Hepatocyte (in vitro differentiated cells): ENCODE measurements around the gene BTN1A1. TPM values are rescaled to one million over a fixed set of nuclear protein-coding genes. Genes with fewer than 3 reads are reported as not detected.
A peak's percentile ranks its signal among the peaks of the same experiment; 100 is the strongest.

Experiments used
- DNase-seq: peaks from one replicate; pipeline ENCODE4 v3.0.0-alpha.2; 2016; ENCODE audit warnings: low spot score
- H2AFZ ChIP-seq: fragments of 200-600 bp; sonication (generic); 2 replicates; pipeline ENCODE4 v1.6.0; 2016; ENCODE audit warnings: antibody characterized with exemption, mild to moderate bottlenecking
- H3K27ac ChIP-seq: fragments of 200-600 bp; sonication (generic); 2 replicates; pipeline ENCODE4 v1.5.1; 2016; ENCODE audit warnings: mild to moderate bottlenecking
- H3K27me3 ChIP-seq: fragments of 200-600 bp; sonication (generic); 2 replicates; pipeline ENCODE4 v1.6.1; 2016
- H3K36me3 ChIP-seq: fragments of 200-600 bp; sonication (generic); replicated peaks from 2 replicates; pipeline ENCODE4 v1.5.1; 2016; ENCODE audit warnings: low read depth; ENCODE audit not compliant: insufficient read depth
- H3K4me1 ChIP-seq: fragments of 200-600 bp; sonication (generic); 2 replicates; pipeline ENCODE4 v1.5.1; 2016; ENCODE audit warnings: mild to moderate bottlenecking, moderate library complexity; ENCODE audit not compliant: insufficient read depth
- H3K4me2 ChIP-seq: fragments of 200-600 bp; sonication (generic); 2 replicates; pipeline ENCODE4 v1.6.0; 2016
- H3K4me3 ChIP-seq: fragments of 200-600 bp; sonication (generic); 2 replicates; pipeline ENCODE4 v1.5.1; 2016; ENCODE audit warnings: mild to moderate bottlenecking
- H3K79me2 ChIP-seq: fragments of 200-600 bp; sonication (generic); 2 replicates; pipeline ENCODE4 v1.6.0; 2017; ENCODE audit warnings: mild to moderate bottlenecking
- H3K9me2 ChIP-seq: fragments of 200-600 bp; sonication (generic); replicated peaks from 2 replicates; pipeline ENCODE4 v1.6.0; 2017; ENCODE audit warnings: mild to moderate bottlenecking; ENCODE audit not compliant: insufficient read depth
- H3K9me3 ChIP-seq: fragments of 200-600 bp; sonication (generic); 2 replicates; pipeline ENCODE4 v1.5.1; 2016; ENCODE audit warnings: low read depth, mild to moderate bottlenecking
- H4K20me1 ChIP-seq: fragments of 200-600 bp; sonication (generic); 2 replicates; pipeline ENCODE4 v1.6.0; 2016; ENCODE audit warnings: mild to moderate bottlenecking; ENCODE audit not compliant: insufficient read depth, poor library complexity, severe bottlenecking
- EZH2 ChIP-seq: fragments of 200-600 bp; sonication (generic); IDR thresholded peaks from 2 replicates; pipeline ENCODE4 v1.6.1; 2016; ENCODE audit warnings: antibody characterized with exemption, mild to moderate bottlenecking, borderline replicate concordance
- EZH2phosphoT487 ChIP-seq: fragments of 200-600 bp; sonication (generic); IDR thresholded peaks from one replicate; pipeline ENCODE4 v1.6.1; 2018; ENCODE audit warnings: antibody characterized with exemption, mild to moderate bottlenecking, low read depth, moderate library complexity; ENCODE audit not compliant: unreplicated experiment, severe bottlenecking
- WGBS: methylation state at CpG from one replicate; pipeline ENCODE4 v1.1.6; 2016; ENCODE audit warnings: low lambda C conversion rate; ENCODE audit errors: missing lambda C conversion rate; 5-methylcytosine and 5-hydroxymethylcytosine counted together
- polyA plus RNA-seq: library from polyadenylated mRNA; unstranded; fragments of >200 nt; fragmentation: Nextera tagmentation; extraction: Ambion mirVana; gene quantifications from 2 replicates; pipeline ENCODE4 v1.2.1, GENCODE V29; 2016
- total RNA-seq: library from RNA; depleted of rRNA; stranded (reverse); fragments of >200 nt; gene quantifications from 2 replicates; pipeline ENCODE4 v1.2.3, GENCODE V29; 2014
- TF ChIP-seq, protein P1 (sequence below): fragments of 200-600 bp; sonication (generic); IDR thresholded peaks from 2 replicates; pipeline ENCODE4 v1.5.1; 2016; ENCODE audit warnings: antibody characterized with exemption, mild to moderate bottlenecking; ENCODE audit not compliant: poor library complexity

BTN1A1 gene
- total and polyA plus RNA-seq, 2 experiments from 2014 or later: 0.59 to 0.60 TPM

DNA sequence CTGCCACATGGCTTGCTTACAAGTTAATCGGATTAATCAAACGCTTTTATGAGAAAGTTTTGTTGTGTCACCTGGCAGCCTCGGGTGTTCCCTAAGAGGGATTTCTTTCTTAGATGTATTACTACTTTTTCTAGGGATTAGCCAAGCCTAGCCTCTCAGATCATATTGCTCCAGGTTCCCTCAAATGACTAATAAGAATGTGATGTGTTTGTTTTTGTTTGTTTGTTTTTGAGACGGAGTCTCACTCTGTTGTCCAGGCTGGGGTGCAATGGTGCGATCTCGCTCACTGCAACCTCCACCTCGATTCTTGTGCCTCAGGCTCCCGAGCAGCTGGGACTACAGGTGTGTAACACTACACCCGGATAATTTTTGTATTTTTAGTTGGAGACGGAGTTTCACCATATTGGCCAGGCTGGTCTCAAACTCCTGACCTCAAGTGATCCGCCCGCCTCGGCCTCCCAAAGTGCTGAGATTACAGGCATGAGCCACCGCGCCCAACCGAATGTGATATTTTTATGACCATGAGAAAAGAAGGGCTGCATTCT is 39.0 kb downstream of the BTN1A1 start:
- H3K4me2 ChIP-seq: peak overlapping the region; percentile 75
- 65% methylated on average over 16 of the region's 16 CpGs for WGBS
- H3K4me1 ChIP-seq: peaks cover 12% of the 10 kb centered on the region
- no peaks in the 10 kb centered on the region for H3K36me3 ChIP-seq
- H2AFZ ChIP-seq: peak overlapping the region; percentile 63
- H3K27ac ChIP-seq: peak overlapping the region; percentile 97
- peak overlapping the region; percentile 43 for H3K4me3 ChIP-seq
- no peaks in the 10 kb centered on the region for H3K9me2 ChIP-seq
- no peaks in the 10 kb centered on the region for H3K9me3 ChIP-seq
- TF ChIP-seq EZH2phosphoT487 (no peak), EZH2 (no peak)
- TF ChIP-seq, protein P1, sequence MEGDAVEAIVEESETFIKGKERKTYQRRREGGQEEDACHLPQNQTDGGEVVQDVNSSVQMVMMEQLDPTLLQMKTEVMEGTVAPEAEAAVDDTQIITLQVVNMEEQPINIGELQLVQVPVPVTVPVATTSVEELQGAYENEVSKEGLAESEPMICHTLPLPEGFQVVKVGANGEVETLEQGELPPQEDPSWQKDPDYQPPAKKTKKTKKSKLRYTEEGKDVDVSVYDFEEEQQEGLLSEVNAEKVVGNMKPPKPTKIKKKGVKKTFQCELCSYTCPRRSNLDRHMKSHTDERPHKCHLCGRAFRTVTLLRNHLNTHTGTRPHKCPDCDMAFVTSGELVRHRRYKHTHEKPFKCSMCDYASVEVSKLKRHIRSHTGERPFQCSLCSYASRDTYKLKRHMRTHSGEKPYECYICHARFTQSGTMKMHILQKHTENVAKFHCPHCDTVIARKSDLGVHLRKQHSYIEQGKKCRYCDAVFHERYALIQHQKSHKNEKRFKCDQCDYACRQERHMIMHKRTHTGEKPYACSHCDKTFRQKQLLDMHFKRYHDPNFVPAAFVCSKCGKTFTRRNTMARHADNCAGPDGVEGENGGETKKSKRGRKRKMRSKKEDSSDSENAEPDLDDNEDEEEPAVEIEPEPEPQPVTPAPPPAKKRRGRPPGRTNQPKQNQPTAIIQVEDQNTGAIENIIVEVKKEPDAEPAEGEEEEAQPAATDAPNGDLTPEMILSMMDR: no peak
- no peak for DNase-seq
- H4K20me1 ChIP-seq: no peaks in the 10 kb centered on the region
- no peaks in the 10 kb centered on the region for H3K27me3 ChIP-seq
- H3K79me2 ChIP-seq: peaks cover 40% of the 10 kb centered on the region

- H3K4me1 ChIP-seq: peaks cover 6% of the 10 kb centered on the region
- TF ChIP-seq EZH2 (no peak), EZH2phosphoT487 (no peak)
- TF ChIP-seq, protein P1: no peak
- no peak overlapping the region for H3K4me3 ChIP-seq
- no peak overlapping the region for H2AFZ ChIP-seq
- 91% methylated on average over 1 of the region's 1 CpG for WGBS
- no peaks in the 10 kb centered on the region for H3K36me3 ChIP-seq
- H3K27ac ChIP-seq: no peak overlapping the region
- H3K9me2 ChIP-seq: no peaks in the 10 kb centered on the region
- no peaks in the 10 kb centered on the region for H3K27me3 ChIP-seq
- DNase-seq: no peak
- no peaks in the 10 kb centered on the region for H4K20me1 ChIP-seq
- H3K9me3 ChIP-seq: no peaks in the 10 kb centered on the region
- H3K79me2 ChIP-seq: peaks cover 40% of the 10 kb centered on the region
- H3K4me2 ChIP-seq: no peak overlapping the region
These were observed 41.5 kb downstream of the BTN1A1 start for GRCh38 chr6:26541579-26541978.

DNA sequence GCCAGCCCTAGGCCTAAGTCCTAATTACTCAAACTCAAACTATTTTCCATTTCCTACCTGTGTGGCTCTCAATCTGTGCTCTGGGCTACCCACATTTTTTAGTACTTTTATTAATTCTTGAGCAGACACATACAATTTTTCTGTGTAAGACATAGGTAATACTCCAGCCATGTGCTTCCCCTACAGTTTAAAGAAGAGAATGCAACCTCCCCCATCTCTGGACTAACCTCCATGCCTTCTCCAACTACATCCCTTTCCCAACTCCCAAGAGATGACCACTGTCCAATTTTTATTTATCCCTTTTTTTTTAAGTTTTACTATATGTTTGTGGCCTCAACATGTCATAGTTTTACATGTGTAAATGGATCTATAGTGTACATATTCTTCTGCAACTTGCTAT is 43.9 kb downstream of the BTN1A1 start:
- Histone ChIP-seq H3K27me3 (no peaks in the 10 kb centered on the region), H3K9me3 (no peaks in the 10 kb centered on the region), H3K4me2 (no peak overlapping the region), H4K20me1 (no peaks in the 10 kb centered on the region), H3K36me3 (no peaks in the 10 kb centered on the region), H3K79me2 (peaks cover 36% of the 10 kb centered on the region), H2AFZ (no peak overlapping the region), H3K27ac (no peak overlapping the region), H3K4me3 (no peak overlapping the region), H3K9me2 (no peaks in the 10 kb centered on the region), H3K4me1 (peaks cover 4% of the 10 kb centered on the region)
- no peak for DNase-seq
- no peak for TF ChIP-seq EZH2
- TF ChIP-seq EZH2phosphoT487: no peak
- TF ChIP-seq, protein P1: peak; percentile 31

- DNase-seq: no peak
- Histone ChIP-seq H4K20me1 (no peaks in the 10 kb centered on the region), H3K9me2 (no peaks in the 10 kb centered on the region), H3K4me2 (no peak overlapping the region), H3K4me3 (no peak overlapping the region), H3K27me3 (no peaks in the 10 kb centered on the region), H3K79me2 (peaks cover 30% of the 10 kb centered on the region), H3K9me3 (no peaks in the 10 kb centered on the region), H3K4me1 (no peaks in the 10 kb centered on the region), H3K36me3 (no peaks in the 10 kb centered on the region), H2AFZ (no peak overlapping the region), H3K27ac (no peak overlapping the region)
- TF ChIP-seq EZH2phosphoT487: no peak
- no peak for TF ChIP-seq EZH2
- TF ChIP-seq, protein P1: no peak
These were observed 44.4 kb downstream of the BTN1A1 start for GRCh38 chr6:26544473-26544872.
